ENCODE data around the gene HRH1.

GRCh38 chr3:11199902-11200845 is 45.9 kb downstream of the HRH1 start:
- no peak for TF ChIP-seq CTCF (IDR thresholded peaks at IDR 0.05 in 2 of 3, conservative IDR thresholded peaks at IDR 0.05 in 1 of 3; ENCODE audit: control insufficient read depth in 2 of 3, extremely low read depth in 1 of 3, insufficient read depth in 1 of 3, low read depth in 3 of 3, low read length in 3 of 3)
- TF ChIP-seq PAX5 (IDR thresholded peaks at IDR 0.05; ENCODE audit: borderline replicate concordance, low read depth, low read length) = no peak
- no peak for TF ChIP-seq POLR2A (IDR thresholded peaks at IDR 0.05; ENCODE audit: low read depth, low read length)
- TF ChIP-seq POLR2AphosphoS5 (IDR thresholded peaks at IDR 0.05; ENCODE audit: low read length) = no peak
- no peak for TF ChIP-seq TCF7 (IDR thresholded peaks at IDR 0.05; ENCODE audit: borderline replicate concordance)
- no peak for TF ChIP-seq EGR1 (IDR thresholded peaks at IDR 0.05; ENCODE audit: borderline replicate concordance in 1 of 2, low read depth in 2 of 2, low read length in 2 of 2)
- no peak for TF ChIP-seq FOS (IDR thresholded peaks at IDR 0.05; ENCODE audit: borderline replicate concordance, extremely low read depth, insufficient read length)
- TF ChIP-seq BCL3 (IDR thresholded peaks at IDR 0.05; ENCODE audit: borderline replicate concordance, insufficient read depth, low read depth, low read length, poor library complexity, severe bottlenecking) = no peak
- TF ChIP-seq SREBF1 (IDR thresholded peaks at IDR 0.05; ENCODE audit: low read length) = no peak
- TF ChIP-seq TAF1 (IDR thresholded peaks at IDR 0.05; ENCODE audit: borderline replicate concordance, low read depth, low read length) = no peak
- TF ChIP-seq GABPA (IDR thresholded peaks at IDR 0.05; ENCODE audit: low read depth) = no peak
